ENCODE data around the gene RNF167. TPM values are rescaled to one million over a fixed set of nuclear protein-coding genes. Genes with fewer than 3 reads are reported as not detected.
A peak's percentile ranks its signal among the peaks of the same experiment; 100 is the strongest.

RNF167 gene
- total and polyA plus RNA-seq, 2 of the 13 experiments (the other 11 are each of a cell fraction or from before 2014, with no cell fraction given), result 44.1 to 45.4 TPM

DNA sequence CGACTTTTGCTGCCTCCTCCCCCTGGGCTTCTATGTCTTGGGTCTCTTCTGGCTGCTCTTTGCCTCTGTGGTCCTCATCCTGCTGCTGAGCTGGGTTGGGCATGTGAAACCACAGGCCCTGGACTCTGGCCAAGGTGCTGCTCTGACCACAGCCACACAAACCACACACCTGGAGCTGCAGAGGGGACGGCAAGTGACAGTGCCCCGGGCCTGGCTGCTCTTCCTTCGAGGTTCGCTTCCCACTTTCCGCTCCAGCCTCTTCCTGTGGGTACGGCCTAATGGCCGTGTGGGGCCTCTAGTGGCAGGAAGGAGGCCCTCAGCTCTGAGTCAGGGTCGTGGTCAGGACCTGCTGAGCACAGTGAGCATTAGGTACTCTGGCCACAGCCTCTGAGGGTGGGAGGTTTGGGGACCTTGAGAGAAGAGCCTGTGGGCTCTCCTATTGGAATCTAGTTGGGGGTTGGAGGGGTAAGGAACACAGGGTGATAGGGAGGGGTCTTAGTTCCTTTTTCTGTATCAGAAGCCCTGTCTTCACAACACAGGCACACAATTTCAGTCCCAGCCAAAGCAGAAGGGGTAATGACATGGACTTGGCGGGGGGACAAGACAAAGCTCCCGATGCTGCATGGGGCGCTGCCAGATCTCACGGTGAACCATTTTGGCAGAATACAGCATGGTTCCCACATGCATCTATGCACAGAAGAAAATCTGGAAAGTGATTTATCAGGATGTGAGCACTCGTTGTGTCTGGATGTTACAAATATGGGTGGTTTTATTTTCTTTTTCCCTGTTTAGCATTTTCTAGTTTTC lies 5.7 kb upstream of the RNF167 start (continued):
- TF ChIP-seq ZNF331 (CRISPR knock-in tag; IDR thresholded peaks at IDR 0.05) (0 out of 2 replicates have a peak, but pooled peaks have one; percentile 38), ZEB1 (IDR thresholded peaks at IDR 0.05; ENCODE audit: insufficient replicate concordance, low read depth) (no peak), HOXA5 (CRISPR knock-in tag; IDR thresholded peaks at IDR 0.05) (no peak), ZSCAN21 (CRISPR knock-in tag; IDR thresholded peaks at IDR 0.05; ENCODE audit: borderline replicate concordance) (0 out of 2 replicates have a peak, but pooled peaks have one; percentile 28), ZNF546 (CRISPR knock-in tag; conservative IDR thresholded peaks at IDR 0.05) (no peak), PITX1 (CRISPR knock-in tag; IDR thresholded peaks at IDR 0.05) (no peak; the same call in 1 of the 2 replicates), CBX1 (IDR thresholded peaks at IDR 0.05; ENCODE audit: low read depth) (no peak), ESRRA (CRISPR knock-in tag; IDR thresholded peaks at IDR 0.05; ENCODE audit: low read depth) (no peak), MEF2D (CRISPR knock-in tag; IDR thresholded peaks at IDR 0.05) (peak; percentile 60; the same call in 1 of the 2 replicates), FOXO1 (CRISPR knock-in tag; IDR thresholded peaks at IDR 0.05) (no peak), POLR2G (IDR thresholded peaks at IDR 0.05; ENCODE audit: low read depth, low read length) (peak; percentile 61), ZNF598 (CRISPR knock-in tag; IDR thresholded peaks at IDR 0.05; ENCODE audit: borderline replicate concordance) (no peak), NONO (IDR thresholded peaks at IDR 0.05) (no peak), NONO (CRISPR knock-in tag; conservative IDR thresholded peaks at IDR 0.05) (peak; percentile 36; the same call in 1 of the 2 replicates), HDAC2 (CRISPR knock-in tag; IDR thresholded peaks at IDR 0.05) (no peak; the same call in 1 of the 2 replicates), FOXA3 (CRISPR knock-in tag; IDR thresholded peaks at IDR 0.05) (0 out of 2 replicates have a peak, but pooled peaks have one; percentile 19)
- TF ChIP-seq, protein P1, sequence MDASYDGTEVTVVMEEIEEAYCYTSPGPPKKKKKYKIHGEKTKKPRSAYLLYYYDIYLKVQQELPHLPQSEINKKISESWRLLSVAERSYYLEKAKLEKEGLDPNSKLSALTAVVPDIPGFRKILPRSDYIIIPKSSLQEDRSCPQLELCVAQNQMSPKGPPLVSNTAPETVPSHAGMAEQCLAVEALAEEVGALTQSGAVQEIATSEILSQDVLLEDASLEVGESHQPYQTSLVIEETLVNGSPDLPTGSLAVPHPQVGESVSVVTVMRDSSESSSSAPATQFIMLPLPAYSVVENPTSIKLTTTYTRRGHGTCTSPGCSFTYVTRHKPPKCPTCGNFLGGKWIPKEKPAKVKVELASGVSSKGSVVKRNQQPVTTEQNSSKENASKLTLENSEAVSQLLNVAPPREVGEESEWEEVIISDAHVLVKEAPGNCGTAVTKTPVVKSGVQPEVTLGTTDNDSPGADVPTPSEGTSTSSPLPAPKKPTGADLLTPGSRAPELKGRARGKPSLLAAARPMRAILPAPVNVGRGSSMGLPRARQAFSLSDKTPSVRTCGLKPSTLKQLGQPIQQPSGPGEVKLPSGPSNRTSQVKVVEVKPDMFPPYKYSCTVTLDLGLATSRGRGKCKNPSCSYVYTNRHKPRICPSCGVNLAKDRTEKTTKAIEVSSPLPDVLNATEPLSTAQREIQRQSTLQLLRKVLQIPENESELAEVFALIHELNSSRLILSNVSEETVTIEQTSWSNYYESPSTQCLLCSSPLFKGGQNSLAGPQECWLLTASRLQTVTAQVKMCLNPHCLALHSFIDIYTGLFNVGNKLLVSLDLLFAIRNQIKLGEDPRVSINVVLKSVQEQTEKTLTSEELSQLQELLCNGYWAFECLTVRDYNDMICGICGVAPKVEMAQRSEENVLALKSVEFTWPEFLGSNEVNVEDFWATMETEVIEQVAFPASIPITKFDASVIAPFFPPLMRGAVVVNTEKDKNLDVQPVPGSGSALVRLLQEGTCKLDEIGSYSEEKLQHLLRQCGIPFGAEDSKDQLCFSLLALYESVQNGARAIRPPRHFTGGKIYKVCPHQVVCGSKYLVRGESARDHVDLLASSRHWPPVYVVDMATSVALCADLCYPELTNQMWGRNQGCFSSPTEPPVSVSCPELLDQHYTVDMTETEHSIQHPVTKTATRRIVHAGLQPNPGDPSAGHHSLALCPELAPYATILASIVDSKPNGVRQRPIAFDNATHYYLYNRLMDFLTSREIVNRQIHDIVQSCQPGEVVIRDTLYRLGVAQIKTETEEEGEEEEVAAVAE (CRISPR knock-in tag; IDR thresholded peaks at IDR 0.05; ENCODE audit: borderline replicate concordance), result no peak
- TF ChIP-seq, protein P2, sequence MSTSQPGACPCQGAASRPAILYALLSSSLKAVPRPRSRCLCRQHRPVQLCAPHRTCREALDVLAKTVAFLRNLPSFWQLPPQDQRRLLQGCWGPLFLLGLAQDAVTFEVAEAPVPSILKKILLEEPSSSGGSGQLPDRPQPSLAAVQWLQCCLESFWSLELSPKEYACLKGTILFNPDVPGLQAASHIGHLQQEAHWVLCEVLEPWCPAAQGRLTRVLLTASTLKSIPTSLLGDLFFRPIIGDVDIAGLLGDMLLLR (CRISPR knock-in tag; IDR thresholded peaks at IDR 0.05), result no peak
- TF ChIP-seq, protein P3, sequence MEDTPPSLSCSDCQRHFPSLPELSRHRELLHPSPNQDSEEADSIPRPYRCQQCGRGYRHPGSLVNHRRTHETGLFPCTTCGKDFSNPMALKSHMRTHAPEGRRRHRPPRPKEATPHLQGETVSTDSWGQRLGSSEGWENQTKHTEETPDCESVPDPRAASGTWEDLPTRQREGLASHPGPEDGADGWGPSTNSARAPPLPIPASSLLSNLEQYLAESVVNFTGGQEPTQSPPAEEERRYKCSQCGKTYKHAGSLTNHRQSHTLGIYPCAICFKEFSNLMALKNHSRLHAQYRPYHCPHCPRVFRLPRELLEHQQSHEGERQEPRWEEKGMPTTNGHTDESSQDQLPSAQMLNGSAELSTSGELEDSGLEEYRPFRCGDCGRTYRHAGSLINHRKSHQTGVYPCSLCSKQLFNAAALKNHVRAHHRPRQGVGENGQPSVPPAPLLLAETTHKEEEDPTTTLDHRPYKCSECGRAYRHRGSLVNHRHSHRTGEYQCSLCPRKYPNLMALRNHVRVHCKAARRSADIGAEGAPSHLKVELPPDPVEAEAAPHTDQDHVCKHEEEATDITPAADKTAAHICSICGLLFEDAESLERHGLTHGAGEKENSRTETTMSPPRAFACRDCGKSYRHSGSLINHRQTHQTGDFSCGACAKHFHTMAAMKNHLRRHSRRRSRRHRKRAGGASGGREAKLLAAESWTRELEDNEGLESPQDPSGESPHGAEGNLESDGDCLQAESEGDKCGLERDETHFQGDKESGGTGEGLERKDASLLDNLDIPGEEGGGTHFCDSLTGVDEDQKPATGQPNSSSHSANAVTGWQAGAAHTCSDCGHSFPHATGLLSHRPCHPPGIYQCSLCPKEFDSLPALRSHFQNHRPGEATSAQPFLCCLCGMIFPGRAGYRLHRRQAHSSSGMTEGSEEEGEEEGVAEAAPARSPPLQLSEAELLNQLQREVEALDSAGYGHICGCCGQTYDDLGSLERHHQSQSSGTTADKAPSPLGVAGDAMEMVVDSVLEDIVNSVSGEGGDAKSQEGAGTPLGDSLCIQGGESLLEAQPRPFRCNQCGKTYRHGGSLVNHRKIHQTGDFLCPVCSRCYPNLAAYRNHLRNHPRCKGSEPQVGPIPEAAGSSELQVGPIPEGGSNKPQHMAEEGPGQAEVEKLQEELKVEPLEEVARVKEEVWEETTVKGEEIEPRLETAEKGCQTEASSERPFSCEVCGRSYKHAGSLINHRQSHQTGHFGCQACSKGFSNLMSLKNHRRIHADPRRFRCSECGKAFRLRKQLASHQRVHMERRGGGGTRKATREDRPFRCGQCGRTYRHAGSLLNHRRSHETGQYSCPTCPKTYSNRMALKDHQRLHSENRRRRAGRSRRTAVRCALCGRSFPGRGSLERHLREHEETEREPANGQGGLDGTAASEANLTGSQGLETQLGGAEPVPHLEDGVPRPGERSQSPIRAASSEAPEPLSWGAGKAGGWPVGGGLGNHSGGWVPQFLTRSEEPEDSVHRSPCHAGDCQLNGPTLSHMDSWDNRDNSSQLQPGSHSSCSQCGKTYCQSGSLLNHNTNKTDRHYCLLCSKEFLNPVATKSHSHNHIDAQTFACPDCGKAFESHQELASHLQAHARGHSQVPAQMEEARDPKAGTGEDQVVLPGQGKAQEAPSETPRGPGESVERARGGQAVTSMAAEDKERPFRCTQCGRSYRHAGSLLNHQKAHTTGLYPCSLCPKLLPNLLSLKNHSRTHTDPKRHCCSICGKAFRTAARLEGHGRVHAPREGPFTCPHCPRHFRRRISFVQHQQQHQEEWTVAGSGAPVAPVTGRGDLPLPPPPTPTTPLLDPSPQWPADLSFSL (CRISPR knock-in tag; IDR thresholded peaks at IDR 0.05), result no peak

All from HepG2 (cell line).